ENCODE data around the gene NLRP3.

DNA sequence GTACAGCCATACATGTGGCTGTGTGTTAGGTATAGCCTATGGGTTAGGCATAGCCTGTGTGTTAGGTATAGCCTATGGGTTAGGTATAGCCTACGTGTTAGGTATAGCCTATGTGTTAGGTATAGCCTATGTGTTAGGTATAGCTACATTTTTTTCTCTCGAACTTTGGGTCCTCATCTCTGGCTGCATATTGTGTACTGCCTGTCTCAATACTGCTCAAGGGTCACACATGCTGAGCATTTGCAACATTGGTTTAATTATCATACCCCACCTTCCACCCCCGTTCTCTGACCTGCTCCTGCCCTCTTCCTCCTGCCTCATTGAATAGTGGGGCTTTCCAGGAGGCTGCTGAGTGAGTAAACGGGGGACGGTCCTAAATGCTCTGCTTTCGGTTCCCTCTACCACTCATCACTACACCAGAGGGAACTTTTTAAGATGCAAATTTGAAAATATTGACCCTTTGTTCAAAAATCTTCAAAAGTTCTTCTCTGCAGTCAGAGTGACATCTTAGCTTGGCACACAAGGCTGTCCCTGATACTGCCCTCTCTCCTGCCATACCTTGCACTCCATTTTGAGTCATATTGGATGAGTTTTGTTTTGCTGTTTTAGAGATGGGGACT is 24.1 kb downstream of the NLRP3 start:
- TF ChIP-seq POLR2A (IDR thresholded peaks at IDR 0.05; ENCODE audit: low read depth, low read length), result no peak
- no peak for TF ChIP-seq POLR2AphosphoS5 (IDR thresholded peaks at IDR 0.05; ENCODE audit: low read depth, low read length)
- TF ChIP-seq TAF1 (IDR thresholded peaks at IDR 0.05; ENCODE audit: low read depth, low read length), result no peak
- TF ChIP-seq POU2F2 (IDR thresholded peaks at IDR 0.05; ENCODE audit: low read depth, low read length), result peak; percentile 94
- TF ChIP-seq PAX5 (IDR thresholded peaks at IDR 0.05; ENCODE audit: insufficient read depth, low read length, severe bottlenecking), result peak; percentile 72
- peak; percentile 86 for TF ChIP-seq SPI1 (IDR thresholded peaks at IDR 0.05; ENCODE audit: low read depth, low read length)
